Measurements from ENCODE around the gene SHOC2.

- TF ChIP-seq CTCF (conservative IDR thresholded peaks at IDR 0.05; ENCODE audit: low read depth, low read length) (no peak), EZH2 (IDR thresholded peaks at IDR 0.05; ENCODE audit: low read length, unreplicated experiment) (no peak), EZH2phosphoT487 (IDR thresholded peaks at IDR 0.05; ENCODE audit: borderline replicate concordance, low read length) (no peak)
Measured at GRCh38 chr10:110916554-110917346, 2.7 kb upstream of the SHOC2 start.

Data from PC-3 (cell line).